Ovary (tissue), 3 donors: Measurements from ENCODE around the gene PHF21B.

Experiments used
- CTCF ChIP-seq, 3 donors: fragments of 450-650 bp in 2 of 3; fragments of 200-600 bp in 1 of 3; IDR thresholded peaks; one replicate each; pipeline versions ENCODE4 v1.5.1 to v1.8.0; 2016 to 2022; ENCODE audit warnings: antibody characterized with exemption in 3 of 3, mild to moderate bottlenecking in 1 of 3
- EP300 ChIP-seq: sonication (generic); formaldehyde crosslinking; IDR thresholded peaks from one replicate; pipeline ENCODE4 v1.6.1; 2017; ENCODE audit warnings: antibody characterized with exemption
- donor health status: DM: no; HTN: no; CAD: no.

- TF ChIP-seq CTCF (IDR thresholded peaks at IDR 0.05) (no peak), EP300 (no peak)
Measured at GRCh38 chr22:44881624-44882023, 128.2 kb downstream of the PHF21B start.
